Measurements from ENCODE around the gene CORO2A. TPM values are rescaled to one million over a fixed set of nuclear protein-coding genes. Genes with fewer than 3 reads are reported as not detected.

CORO2A gene
- total and polyA plus RNA-seq, 3 donors from 2014 or later = 28.0 to 50.5 (median 46.3) TPM

DNA sequence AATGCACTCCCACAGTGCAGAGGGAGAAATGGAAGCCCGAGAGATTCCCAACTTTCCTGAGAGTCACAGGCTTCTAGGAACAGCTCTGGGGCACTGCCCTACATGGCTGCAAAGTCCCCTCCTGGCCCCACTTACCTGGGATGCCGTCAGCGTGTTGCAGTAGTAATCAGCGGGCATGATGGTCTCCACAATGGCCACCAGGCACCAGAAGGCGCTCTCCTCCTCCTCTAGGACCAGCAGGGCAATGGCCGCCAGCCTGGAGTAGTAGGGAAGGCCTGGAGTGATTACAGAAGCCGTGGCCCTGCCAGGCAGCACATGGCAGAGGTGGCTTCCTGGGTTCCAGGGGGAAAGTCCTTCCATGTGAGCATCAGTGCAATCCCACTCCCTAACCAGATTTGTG is 10.7 kb upstream of the CORO2A start:
- DNase-seq = no peak
- Histone ChIP-seq H3K4me3 (no peak overlapping the region), H3K4me1 (peaks cover 3% of the 10 kb centered on the region), H3K27ac (no peak overlapping the region), H3K27me3 (no peaks in the 10 kb centered on the region), H3K36me3 (ENCODE audit: low read depth, missing control alignments) (no peaks in the 10 kb centered on the region), H3K9me3 (no peaks in the 10 kb centered on the region)
- WGBS, 2 donors = 85 to 88% methylated on average over 5 to 7 of the region's 7 CpGs
- TF ChIP-seq POLR2A (IDR thresholded peaks at IDR 0.05) = no peak
- intact Hi-C loops (cut with DNase I; ENCODE audit: low total_unique reads) = no loop called here

DNA sequence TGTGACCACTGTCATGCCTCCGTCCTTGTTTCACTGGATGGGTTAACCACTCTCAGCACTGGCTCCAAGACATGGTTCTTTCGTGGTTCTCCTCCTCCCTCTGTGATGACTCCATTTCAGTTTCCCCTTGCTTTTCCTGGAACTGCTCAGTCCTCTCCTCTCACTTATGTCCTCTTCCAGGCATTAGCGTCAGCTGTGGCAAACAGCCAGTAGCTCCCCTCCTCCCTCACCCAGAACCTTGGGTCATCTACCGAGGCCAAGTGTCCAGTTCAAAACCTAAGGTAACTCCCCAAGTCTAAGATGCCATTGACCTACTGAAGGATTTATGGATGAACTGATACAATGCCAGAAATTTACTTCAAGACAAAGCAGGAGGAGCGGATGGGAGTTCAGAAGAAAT is 9.8 kb upstream of the CORO2A start:
- no peak for DNase-seq
- Histone ChIP-seq H3K27ac (no peak overlapping the region), H3K4me1 (peaks cover 3% of the 10 kb centered on the region), H3K9me3 (no peaks in the 10 kb centered on the region), H3K36me3 (ENCODE audit: low read depth, missing control alignments) (no peaks in the 10 kb centered on the region), H3K4me3 (no peak overlapping the region), H3K27me3 (no peaks in the 10 kb centered on the region)
- intact Hi-C loops (cut with DNase I; ENCODE audit: low total_unique reads) = no loop called here
- 73 to 84% methylated on average over 5 of the region's 5 CpGs for WGBS, 2 donors
- no peak for TF ChIP-seq POLR2A (IDR thresholded peaks at IDR 0.05)
- TF ChIP-seq, protein P1, sequence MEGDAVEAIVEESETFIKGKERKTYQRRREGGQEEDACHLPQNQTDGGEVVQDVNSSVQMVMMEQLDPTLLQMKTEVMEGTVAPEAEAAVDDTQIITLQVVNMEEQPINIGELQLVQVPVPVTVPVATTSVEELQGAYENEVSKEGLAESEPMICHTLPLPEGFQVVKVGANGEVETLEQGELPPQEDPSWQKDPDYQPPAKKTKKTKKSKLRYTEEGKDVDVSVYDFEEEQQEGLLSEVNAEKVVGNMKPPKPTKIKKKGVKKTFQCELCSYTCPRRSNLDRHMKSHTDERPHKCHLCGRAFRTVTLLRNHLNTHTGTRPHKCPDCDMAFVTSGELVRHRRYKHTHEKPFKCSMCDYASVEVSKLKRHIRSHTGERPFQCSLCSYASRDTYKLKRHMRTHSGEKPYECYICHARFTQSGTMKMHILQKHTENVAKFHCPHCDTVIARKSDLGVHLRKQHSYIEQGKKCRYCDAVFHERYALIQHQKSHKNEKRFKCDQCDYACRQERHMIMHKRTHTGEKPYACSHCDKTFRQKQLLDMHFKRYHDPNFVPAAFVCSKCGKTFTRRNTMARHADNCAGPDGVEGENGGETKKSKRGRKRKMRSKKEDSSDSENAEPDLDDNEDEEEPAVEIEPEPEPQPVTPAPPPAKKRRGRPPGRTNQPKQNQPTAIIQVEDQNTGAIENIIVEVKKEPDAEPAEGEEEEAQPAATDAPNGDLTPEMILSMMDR (IDR thresholded peaks at IDR 0.05) = no peak

DNA sequence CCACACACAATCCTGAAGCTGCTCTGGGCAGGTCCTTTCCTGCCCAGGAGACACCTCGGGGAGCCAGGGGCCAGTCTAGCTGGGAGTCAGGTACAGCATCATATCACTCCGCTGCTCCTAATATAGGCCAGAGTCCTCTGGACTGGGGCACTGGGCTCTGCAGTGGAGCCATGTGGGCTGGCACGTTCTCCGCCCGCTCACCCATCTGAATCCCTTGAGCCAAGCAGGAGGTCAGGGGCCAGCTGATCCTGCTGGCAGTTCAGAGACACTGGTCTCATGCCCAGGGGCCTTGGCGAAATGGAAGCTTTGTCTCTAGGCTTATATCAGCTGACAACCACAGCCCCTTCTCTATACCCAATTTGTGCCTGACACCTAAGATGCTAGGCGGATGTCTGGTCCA is 9.3 kb upstream of the CORO2A start:
- TF ChIP-seq, protein P1 (IDR thresholded peaks at IDR 0.05) = no peak
- no peak for TF ChIP-seq POLR2A (IDR thresholded peaks at IDR 0.05)
- Histone ChIP-seq H3K36me3 (ENCODE audit: low read depth, missing control alignments) (no peaks in the 10 kb centered on the region), H3K27me3 (no peaks in the 10 kb centered on the region), H3K9me3 (no peaks in the 10 kb centered on the region), H3K4me1 (peaks cover 3% of the 10 kb centered on the region), H3K27ac (no peak overlapping the region), H3K4me3 (no peak overlapping the region)
- 93% methylated on average over 7 of the region's 7 CpGs for WGBS, 2 donors
- DNase-seq = no peak
- intact Hi-C loops (cut with DNase I; ENCODE audit: low total_unique reads) = no loop called here

DNA sequence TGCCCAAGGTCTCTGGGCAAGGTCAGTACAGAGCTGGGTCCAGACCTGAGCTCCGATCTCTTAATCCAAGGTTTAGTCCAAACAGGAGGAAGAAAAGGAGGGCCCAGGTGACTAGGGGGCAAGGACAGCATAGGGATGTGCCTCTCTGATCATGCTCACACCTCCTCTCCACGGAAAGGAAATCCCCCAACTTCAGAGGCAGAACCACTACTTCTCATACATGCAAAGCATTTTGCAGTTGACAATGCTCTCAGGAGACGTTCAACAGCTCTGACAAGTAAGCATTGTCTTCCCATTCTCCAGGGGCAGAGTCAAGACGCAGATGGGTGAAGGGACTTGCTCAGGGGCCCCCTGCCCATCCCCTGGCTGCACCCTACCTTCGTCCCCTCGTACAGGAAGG is 8.7 kb upstream of the CORO2A start:
- Histone ChIP-seq H3K4me1 (peaks cover 3% of the 10 kb centered on the region), H3K4me3 (no peak overlapping the region), H3K9me3 (no peaks in the 10 kb centered on the region), H3K27me3 (no peaks in the 10 kb centered on the region), H3K27ac (no peak overlapping the region), H3K36me3 (ENCODE audit: low read depth, missing control alignments) (no peaks in the 10 kb centered on the region)
- no peak for DNase-seq
- no peak for TF ChIP-seq POLR2A (IDR thresholded peaks at IDR 0.05)
- intact Hi-C loops (cut with DNase I; ENCODE audit: low total_unique reads) = no loop called here
- WGBS, 2 donors = 92 to 94% methylated on average over 6 of the region's 6 CpGs

DNA sequence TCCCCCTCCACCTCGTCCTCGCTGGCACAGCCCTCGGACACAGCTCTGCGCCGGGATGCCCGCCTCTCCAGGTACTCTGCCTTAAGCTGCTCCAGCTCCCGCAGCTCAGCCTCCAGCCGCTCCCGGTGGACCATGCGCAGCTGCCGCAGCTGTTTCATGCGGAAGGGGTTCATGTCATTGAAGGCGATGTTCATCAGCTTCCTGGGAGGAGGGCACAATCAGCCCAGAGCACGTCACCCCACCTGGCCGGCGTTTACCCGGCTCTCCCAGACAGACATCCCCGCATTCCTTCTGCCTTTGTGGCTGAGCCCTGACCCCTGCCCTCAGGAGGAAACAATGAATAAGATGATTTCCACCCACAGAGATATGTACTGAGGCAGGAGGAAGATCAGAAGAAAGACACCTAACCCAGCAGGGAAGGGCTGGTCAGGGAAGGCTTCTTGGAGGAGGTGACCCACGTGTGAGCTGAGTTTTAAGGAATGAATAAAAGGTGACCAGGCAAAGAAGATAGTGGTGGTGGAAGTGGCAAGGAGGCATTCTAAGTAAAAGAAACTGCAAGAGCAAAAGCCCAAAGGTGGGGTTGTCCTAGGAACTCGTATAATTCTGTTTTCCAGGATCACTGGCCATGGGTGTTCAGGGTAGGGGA is 7.1 kb upstream of the CORO2A start:
- no peaks in the 10 kb centered on the region for H3K9me3 ChIP-seq
- H3K36me3 ChIP-seq (ENCODE audit: low read depth, missing control alignments) = no peaks in the 10 kb centered on the region
- H3K27me3 ChIP-seq = no peaks in the 10 kb centered on the region
- 90 to 92% methylated on average over 20 of the region's 20 CpGs for WGBS, 2 donors
- no peak for DNase-seq
- TF ChIP-seq, protein P1 (IDR thresholded peaks at IDR 0.05) = no peak
- no peak for TF ChIP-seq POLR2A (IDR thresholded peaks at IDR 0.05)
- no peak overlapping the region for H3K4me3 ChIP-seq
- H3K27ac ChIP-seq = no peak overlapping the region
- intact Hi-C loops (cut with DNase I; ENCODE audit: low total_unique reads) = no loop called here
- no peaks in the 10 kb centered on the region for H3K4me1 ChIP-seq

DNA sequence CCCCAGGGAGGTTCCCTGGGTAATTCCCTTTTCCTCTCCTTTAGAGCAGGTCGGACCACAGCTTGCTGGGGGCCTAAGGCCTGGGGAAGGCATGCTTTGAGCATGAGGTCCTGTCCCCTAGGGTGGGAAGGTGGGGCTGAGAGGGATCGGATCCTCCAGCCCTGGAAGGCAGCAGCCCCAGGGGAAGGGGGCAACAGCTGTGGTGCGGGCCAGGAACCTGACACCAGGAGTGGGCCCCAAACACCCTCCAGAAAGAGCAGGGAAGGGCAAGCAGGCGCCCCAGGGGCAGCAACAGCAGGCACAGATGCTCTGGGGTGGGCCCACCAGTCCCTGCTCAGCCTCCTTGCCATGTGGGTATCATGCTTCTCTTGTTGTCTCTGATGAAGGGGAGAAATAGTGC is 3.2 kb upstream of the CORO2A start:
- DNase-seq = no peak
- no peaks in the 10 kb centered on the region for H3K36me3 ChIP-seq (ENCODE audit: low read depth, missing control alignments)
- WGBS, 2 donors = 82 to 84% methylated on average over 4 of the region's 4 CpGs
- H3K27ac ChIP-seq = no peak overlapping the region
- no peaks in the 10 kb centered on the region for H3K9me3 ChIP-seq
- TF ChIP-seq POLR2A (IDR thresholded peaks at IDR 0.05) = no peak
- TF ChIP-seq, protein P1 (IDR thresholded peaks at IDR 0.05) = no peak
- H3K4me1 ChIP-seq = peaks cover 10% of the 10 kb centered on the region
- intact Hi-C loops (cut with DNase I; ENCODE audit: low total_unique reads) = no loop called here
- no peaks in the 10 kb centered on the region for H3K27me3 ChIP-seq
- no peak overlapping the region for H3K4me3 ChIP-seq
